DMS79 treated with DMSO at 0.1 percent for 48 hours (cell line): ENCODE measurements around the gene TCF7.

Experiments used
- DNase-seq: peaks from one replicate; lab custom pipeline; 2025; lab: John Stamatoyannopoulos, UW

TCF7 gene

GRCh38 chr5:134113902-134114875 lies at the start of gene TCF7:
Gene TCF7, plus strand, starts transcription at chr5:134114681. Its CDS starts 226 bp downstream, at chr5:134114907.
- DNase-seq = peak; percentile 6

- no peak for DNase-seq
Observed at GRCh38 chr5:134069553-134069952, 44.9 kb upstream of the TCF7 start.

- DNase-seq = no peak
Observed at GRCh38 chr5:134070725-134071613, 43.5 kb upstream of the TCF7 start.

GRCh38 chr5:134071614-134072207 lies 42.8 kb upstream of the TCF7 start:
- DNase-seq = no peak

- no peak for DNase-seq
Observed at GRCh38 chr5:134072471-134073210, 41.8 kb upstream of the TCF7 start.

GRCh38 chr5:134073404-134073803 lies 41.1 kb upstream of the TCF7 start:
- DNase-seq = no peak

GRCh38 chr5:134075102-134075501 lies 39.4 kb upstream of the TCF7 start:
- no peak for DNase-seq

GRCh38 chr5:134077926-134078580 lies 36.4 kb upstream of the TCF7 start:
- no peak for DNase-seq

- DNase-seq = no peak
Observed at GRCh38 chr5:134079748-134080581, 34.5 kb upstream of the TCF7 start.

- DNase-seq = no peak
Observed at GRCh38 chr5:134082264-134082992, 32.1 kb upstream of the TCF7 start.

GRCh38 chr5:134083517-134083916 lies 31.0 kb upstream of the TCF7 start:
- no peak for DNase-seq

- DNase-seq = no peak
Observed at GRCh38 chr5:134084022-134084565, 30.4 kb upstream of the TCF7 start.

- DNase-seq = no peak
Observed at GRCh38 chr5:134084570-134084969, 29.9 kb upstream of the TCF7 start.

- no peak for DNase-seq
Observed at GRCh38 chr5:134085411-134085810, 29.1 kb upstream of the TCF7 start.

- DNase-seq = no peak
Observed at GRCh38 chr5:134086225-134086942, 28.1 kb upstream of the TCF7 start.

- DNase-seq = no peak
Observed at GRCh38 chr5:134086943-134087305, 27.6 kb upstream of the TCF7 start.

GRCh38 chr5:134088291-134088690 lies 26.2 kb upstream of the TCF7 start:
- no peak for DNase-seq

GRCh38 chr5:134088994-134089560 lies 25.4 kb upstream of the TCF7 start:
- DNase-seq = no peak
